Caco-2 (cell line): ENCODE data around the gene ARRDC5. TPM values are rescaled to one million over a fixed set of nuclear protein-coding genes. Genes with fewer than 3 reads are reported as not detected.

ENCODE experiments used
- BruUV-seq: library from RNA; stranded (reverse); fragments of 400-500 nt; replicated peaks from 2 replicates; lab custom pipeline; 2021; lab: Mats Ljungman, UMichigan
- CTCF ChIA-PET: fragments of 300-600 bp; sonication (Branson Sonifier 250); formaldehyde crosslinking; loops from one replicate; lab custom pipeline; 2022; ENCODE audit warnings: antibody characterized with exemption; lab: Charles Lee
- POLR2A ChIA-PET: fragments of 300-600 bp; sonication (Branson Sonifier 250); formaldehyde crosslinking; loops from one replicate; lab custom pipeline; 2022; ENCODE audit warnings: antibody characterized with exemption; lab: Charles Lee
- DNase-seq, 2 experiments: peaks; one replicate each; pipeline versions ENCODE4 v3.0.0 to v3.0.0-alpha.2; 2020 to 2022
- H3K27me3 ChIP-seq: replicated peaks from 2 replicates; pipeline ENCODE4 v1.6.0; 2011; ENCODE audit warnings: low read length; ENCODE audit not compliant: control insufficient read depth, insufficient read depth
- H3K36me3 ChIP-seq: 2 replicates; pipeline ENCODE4 v1.5.1; 2011; ENCODE audit warnings: low read length; ENCODE audit not compliant: control insufficient read depth, insufficient read depth
- H3K4me1 ChIP-seq: fragments of 250-450 bp; sonication (Bioruptor Pico); 2 replicates; pipeline ENCODE4 v1.5.1; 2020; ENCODE audit warnings: mild to moderate bottlenecking
- H3K4me3 ChIP-seq: 2 replicates; pipeline ENCODE4 v1.5.1; 2011; ENCODE audit warnings: low read depth, mild to moderate bottlenecking, control low read depth, low read length
- H3K9me3 ChIP-seq: fragments of 250-450 bp; sonication (Bioruptor Pico); 2 replicates; pipeline ENCODE4 v1.5.1; 2020; ENCODE audit warnings: mild to moderate bottlenecking, moderate library complexity
- H3K27ac Mint-ChIP-seq: one replicate; pipeline ENCODE4 v1.8.0; 2022; ENCODE audit warnings: mixed read lengths; ENCODE audit not compliant: unreplicated experiment
- H3K27me3 Mint-ChIP-seq: one replicate; pipeline ENCODE4 v1.8.0; 2022; ENCODE audit warnings: mixed read lengths; ENCODE audit not compliant: insufficient read depth, unreplicated experiment
- H3K36me3 Mint-ChIP-seq: one replicate; pipeline ENCODE4 v1.8.0; 2022; ENCODE audit warnings: mild to moderate bottlenecking, mixed read lengths; ENCODE audit not compliant: insufficient read depth, unreplicated experiment
- H3K4me1 Mint-ChIP-seq: one replicate; pipeline ENCODE4 v1.8.0; 2022; ENCODE audit warnings: low read depth, mixed read lengths; ENCODE audit not compliant: unreplicated experiment
- H3K4me3 Mint-ChIP-seq: one replicate; pipeline ENCODE4 v1.8.0; 2022; ENCODE audit warnings: mild to moderate bottlenecking, moderate library complexity, mixed read lengths; ENCODE audit not compliant: unreplicated experiment
- H3K9me3 Mint-ChIP-seq: one replicate; pipeline ENCODE4 v1.8.0; 2022; ENCODE audit warnings: mixed read lengths; ENCODE audit not compliant: unreplicated experiment
- intact Hi-C: fragments of 100-400 bp; cut with micrococcal nuclease; formaldehyde crosslinking; loops from one replicate; pipeline ENCODE4 v1.10.0; 2022; ENCODE audit not compliant: unreplicated experiment
- total RNA-seq: library from RNA; stranded (reverse); gene quantifications from 2 replicates; pipeline ENCODE4 v1.2.3, GENCODE V29; 2022
- TF ChIP-seq, protein P1 (sequence below), 2 experiments: fragments of 200-600 bp in 1 of 2; IDR thresholded peaks; 1 replicate in 1 of 2; 2 replicates in 1 of 2; pipeline versions ENCODE4 v1.5.1 to v1.8.0; 2011 to 2022; ENCODE audit warnings: antibody characterized with exemption in 1 of 2, control low read depth in 1 of 2, inconsistent platforms in 1 of 2, low read depth in 1 of 2, low read length in 1 of 2, mild to moderate bottlenecking in 1 of 2, moderate library complexity in 1 of 2; ENCODE audit not compliant: insufficient read depth in 1 of 2, severe bottlenecking in 1 of 2, unreplicated experiment in 1 of 2

Gene ARRDC5
- total RNA-seq, 1 experiment from 2014 or later, result not detected

DNA sequence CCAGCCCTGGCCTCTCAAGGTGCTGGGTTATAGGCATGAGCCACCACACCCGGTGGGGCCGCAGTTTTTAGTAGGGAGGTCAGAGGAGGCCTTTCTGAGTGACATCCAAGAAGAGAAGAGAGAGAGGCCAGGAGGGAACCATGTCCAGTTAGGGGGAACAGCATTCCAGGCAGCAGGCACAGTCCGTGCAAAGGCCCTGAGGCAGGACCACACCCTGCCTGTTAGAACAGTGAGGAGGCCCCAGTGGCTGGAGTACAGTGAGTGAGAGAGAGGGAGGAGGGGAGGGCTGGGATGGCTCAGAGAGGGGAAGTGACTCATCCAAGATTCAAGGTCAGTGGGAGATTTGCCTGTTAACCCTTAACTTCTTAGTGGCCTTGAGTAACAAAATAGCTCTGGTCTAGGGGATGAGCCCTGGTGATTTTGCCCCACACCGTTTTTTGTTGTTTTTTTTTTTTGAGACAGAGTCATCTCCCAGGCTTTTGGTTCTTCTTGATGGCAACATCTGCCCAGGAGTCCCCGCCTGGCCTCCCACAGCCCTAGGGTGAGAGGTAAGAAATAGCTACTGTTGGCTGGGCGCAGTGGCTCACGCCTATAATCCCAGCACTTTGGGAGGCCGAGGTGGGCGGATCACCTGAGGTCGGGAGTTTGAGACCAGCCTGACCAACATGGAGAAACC is 32.5 kb downstream of the ARRDC5 start:
- H3K9me3 Mint-ChIP-seq, result no peaks in the 10 kb centered on the region
- H3K4me1 Mint-ChIP-seq, result peaks cover 6% of the 10 kb centered on the region
- H3K4me3 ChIP-seq, result no peak overlapping the region
- intact Hi-C loops, result no loop called here
- H3K4me3 Mint-ChIP-seq, result no peak overlapping the region
- H3K27ac Mint-ChIP-seq, result no peak overlapping the region
- no TSS peak for BruUV-seq
- H3K9me3 ChIP-seq, result no peaks in the 10 kb centered on the region
- peak; percentile 47 to 82 for DNase-seq
- H3K27me3 Mint-ChIP-seq, result no peaks in the 10 kb centered on the region
- no peaks in the 10 kb centered on the region for H3K36me3 ChIP-seq
- ChIA-PET CTCF (interaction anchor here (0.7 to 1.5 kb wide), 2 partner anchors 18 to 25 kb away, joined by 3 to 5 read pairs; no protein-coding TSS in a partner anchor), POLR2A (no interaction called here)
- peaks cover 7% of the 10 kb centered on the region; the same call in 1 of the 2 replicates for H3K4me1 ChIP-seq
- peaks cover 12% of the 10 kb centered on the region for H3K36me3 Mint-ChIP-seq
- H3K27me3 ChIP-seq, result no peaks in the 10 kb centered on the region
- TF ChIP-seq, protein P1, sequence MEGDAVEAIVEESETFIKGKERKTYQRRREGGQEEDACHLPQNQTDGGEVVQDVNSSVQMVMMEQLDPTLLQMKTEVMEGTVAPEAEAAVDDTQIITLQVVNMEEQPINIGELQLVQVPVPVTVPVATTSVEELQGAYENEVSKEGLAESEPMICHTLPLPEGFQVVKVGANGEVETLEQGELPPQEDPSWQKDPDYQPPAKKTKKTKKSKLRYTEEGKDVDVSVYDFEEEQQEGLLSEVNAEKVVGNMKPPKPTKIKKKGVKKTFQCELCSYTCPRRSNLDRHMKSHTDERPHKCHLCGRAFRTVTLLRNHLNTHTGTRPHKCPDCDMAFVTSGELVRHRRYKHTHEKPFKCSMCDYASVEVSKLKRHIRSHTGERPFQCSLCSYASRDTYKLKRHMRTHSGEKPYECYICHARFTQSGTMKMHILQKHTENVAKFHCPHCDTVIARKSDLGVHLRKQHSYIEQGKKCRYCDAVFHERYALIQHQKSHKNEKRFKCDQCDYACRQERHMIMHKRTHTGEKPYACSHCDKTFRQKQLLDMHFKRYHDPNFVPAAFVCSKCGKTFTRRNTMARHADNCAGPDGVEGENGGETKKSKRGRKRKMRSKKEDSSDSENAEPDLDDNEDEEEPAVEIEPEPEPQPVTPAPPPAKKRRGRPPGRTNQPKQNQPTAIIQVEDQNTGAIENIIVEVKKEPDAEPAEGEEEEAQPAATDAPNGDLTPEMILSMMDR (IDR thresholded peaks at IDR 0.05; ENCODE audit: insufficient read depth in 1 of 2, low read depth in 1 of 2, low read length in 1 of 2, severe bottlenecking in 1 of 2, unreplicated experiment in 1 of 2), result no peak

DNA sequence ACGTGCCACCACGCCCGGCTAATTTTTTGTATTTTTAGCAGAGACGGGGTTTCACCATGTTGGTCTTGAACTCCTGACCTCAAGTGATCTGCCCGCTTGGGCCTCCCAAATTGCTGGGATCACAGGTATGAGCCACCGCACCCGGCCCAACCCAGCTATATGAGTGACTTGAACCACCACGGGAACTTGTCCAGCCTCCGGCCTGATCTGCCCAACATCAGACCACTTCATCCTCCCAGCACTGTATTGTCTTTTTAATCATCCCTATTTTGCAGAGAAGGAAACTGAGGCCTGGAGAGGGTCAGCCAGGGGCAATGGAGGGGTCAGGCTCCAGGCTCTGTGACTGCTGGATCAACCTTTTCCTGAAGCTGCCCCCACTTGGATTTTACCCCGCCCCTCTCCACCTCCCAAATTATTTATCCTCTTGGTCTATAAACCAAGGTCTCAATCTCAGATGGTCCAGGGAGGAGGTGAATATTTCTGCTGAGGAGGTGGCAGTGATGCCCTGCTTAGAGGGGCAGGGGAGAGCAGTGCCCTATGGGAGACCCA is 34.3 kb downstream of the ARRDC5 start:
- H3K36me3 ChIP-seq, result no peaks in the 10 kb centered on the region
- CTCF ChIA-PET, result interaction anchor here (1.0 to 2.3 kb wide), 4 partner anchors 16 to 153 kb away, joined by 5 to 10 read pairs (median 6); partner anchors contain the start of gene FEM1A
- TSS peak; percentile 24 for BruUV-seq

More for the DNA sequence above, 34.3 kb downstream of the ARRDC5 start:
- TF ChIP-seq, protein P1 (IDR thresholded peaks at IDR 0.05; ENCODE audit: insufficient read depth in 1 of 2, low read depth in 1 of 2, low read length in 1 of 2, severe bottlenecking in 1 of 2, unreplicated experiment in 1 of 2), result no peak
- Mint-ChIP-seq H3K36me3 (peaks cover 12% of the 10 kb centered on the region), H3K4me1 (peaks cover 6% of the 10 kb centered on the region), H3K27ac (peak overlapping the region; percentile 59), H3K4me3 (peak overlapping the region; percentile 74), H3K9me3 (no peaks in the 10 kb centered on the region), H3K27me3 (no peaks in the 10 kb centered on the region)
- peaks cover 7% of the 10 kb centered on the region; the same call in 1 of the 2 replicates for H3K4me1 ChIP-seq
- H3K9me3 ChIP-seq, result no peaks in the 10 kb centered on the region
- intact Hi-C loops, result no loop called here
- H3K27me3 ChIP-seq, result no peaks in the 10 kb centered on the region
- POLR2A ChIA-PET, result interaction anchor here (0.9 kb wide), 1 partner anchor 52 kb away, joined by 3 read pairs; no protein-coding TSS in a partner anchor
- no peak for DNase-seq
- no peak overlapping the region for H3K4me3 ChIP-seq
